Amygdala (tissue), 56 donors: ENCODE measurements around the gene TYMP.

Source experiments
- DNase-seq, 56 donors: peaks; one replicate each; lab custom pipeline; 2025; lab: John Stamatoyannopoulos, UW

The TYMP gene

GRCh38 chr22:50488006-50488677 is 41.7 kb downstream of the TYMP start:
- DNase-seq: no peak

GRCh38 chr22:50487290-50488005 is 42.4 kb downstream of the TYMP start:
- DNase-seq: no peak

- DNase-seq: no peak
Measured at GRCh38 chr22:50486561-50487289, 43.1 kb downstream of the TYMP start, which contains the start of gene MIOX. Gene MIOX (plus strand): TSS chr22:50486859. CDS start chr22:50486898, 39 bp downstream.

GRCh38 chr22:50485221-50486131 is 44.3 kb downstream of the TYMP start:
- DNase-seq: no peak

GRCh38 chr22:50483977-50484853 is 45.6 kb downstream of the TYMP start:
- DNase-seq: no peak

GRCh38 chr22:50483556-50483955 is 46.3 kb downstream of the TYMP start:
- no peak for DNase-seq

GRCh38 chr22:50483106-50483505 is 46.7 kb downstream of the TYMP start:
- no peak for DNase-seq

- DNase-seq: no peak
Measured at GRCh38 chr22:50482107-50483074, 47.4 kb downstream of the TYMP start.

- no peak for DNase-seq
Measured at GRCh38 chr22:50481440-50482106, 48.2 kb downstream of the TYMP start, which contains the start of gene ADM2. Gene ADM2 (plus strand): TSS chr22:50481543. CDS start chr22:50481848, 305 bp downstream.

- no peak for DNase-seq
Measured at GRCh38 chr22:50481045-50481439, 48.8 kb downstream of the TYMP start.

GRCh38 chr22:50479721-50480120 is 50.1 kb downstream of the TYMP start:
- no peak for DNase-seq

- no peak for DNase-seq
Measured at GRCh38 chr22:50477923-50478322, 51.9 kb downstream of the TYMP start.

GRCh38 chr22:50476868-50477267 is 52.9 kb downstream of the TYMP start:
- DNase-seq: no peak
